ENCODE results near the gene CEACAM8.
"Not testable (repeated sequence)": the region's sequence is repeated elsewhere in the genome, so short reads cannot be mapped to it uniquely, and the experiment has no call there.

Gene CEACAM8

GRCh38 chr19:42627916-42628315 lies 33.2 kb upstream of the CEACAM8 start:
- H3K4me3 ChIP-seq (ENCODE audit: low read depth, low read length), result no peak overlapping the region
- no peak for TF ChIP-seq CTCF (IDR thresholded peaks at IDR 0.05; ENCODE audit: borderline replicate concordance, insufficient read depth, low read depth, low read length)

- TF ChIP-seq CTCF (IDR thresholded peaks at IDR 0.05; ENCODE audit: borderline replicate concordance, insufficient read depth, low read depth, low read length), result no peak
- H3K4me3 ChIP-seq (ENCODE audit: low read depth, low read length), result no peak overlapping the region
Observed at GRCh38 chr19:42626181-42626580, 31.5 kb upstream of the CEACAM8 start.

- TF ChIP-seq CTCF (IDR thresholded peaks at IDR 0.05; ENCODE audit: borderline replicate concordance, insufficient read depth, low read depth, low read length), result no peak
- H3K4me3 ChIP-seq (ENCODE audit: low read depth, low read length), result no peak overlapping the region
Observed at GRCh38 chr19:42619271-42619670, 24.5 kb upstream of the CEACAM8 start.

GRCh38 chr19:42613666-42614065 lies 18.9 kb upstream of the CEACAM8 start:
- no peak for TF ChIP-seq CTCF (IDR thresholded peaks at IDR 0.05; ENCODE audit: borderline replicate concordance, insufficient read depth, low read depth, low read length)

GRCh38 chr19:42610401-42610915 lies 15.7 kb upstream of the CEACAM8 start:
- H3K4me3 ChIP-seq (ENCODE audit: low read depth, low read length), result not testable (repeated sequence)

More at GRCh38 chr19:42613666-42614065, 18.9 kb upstream of the CEACAM8 start:
- H3K4me3 ChIP-seq (ENCODE audit: low read depth, low read length), result no peak overlapping the region

GRCh38 chr19:42606660-42607351 lies 12.1 kb upstream of the CEACAM8 start:
- TF ChIP-seq CTCF (IDR thresholded peaks at IDR 0.05; ENCODE audit: borderline replicate concordance, insufficient read depth, low read depth, low read length), result peak; percentile 91
- no peak overlapping the region for H3K4me3 ChIP-seq (ENCODE audit: low read depth, low read length)

GRCh38 chr19:42601811-42602443 lies 7.2 kb upstream of the CEACAM8 start:
- no peak for TF ChIP-seq CTCF (IDR thresholded peaks at IDR 0.05; ENCODE audit: borderline replicate concordance, insufficient read depth, low read depth, low read length)
- no peak overlapping the region for H3K4me3 ChIP-seq (ENCODE audit: low read depth, low read length)
